Prostate gland (tissue), 2 donors: ENCODE measurements around the gene SLC31A1. TPM values are rescaled to one million over a fixed set of nuclear protein-coding genes. Genes with fewer than 3 reads are reported as not detected.

Source experiments
- DNase-seq: peaks from one replicate; pipeline ENCODE4 v3.0.0-alpha.2; 2019; ENCODE audit warnings: low spot score
- H3K27ac ChIP-seq, 2 donors: fragments of 200-600 bp; sonication (generic); 2 replicates each; pipeline ENCODE4 v1.5.1; 2017 to 2019
- H3K27me3 ChIP-seq: fragments of 200-600 bp; sonication (generic); replicated peaks from 2 replicates; pipeline ENCODE4 v1.5.1; 2019; ENCODE audit not compliant: insufficient read depth
- H3K36me3 ChIP-seq, 2 donors: fragments of 200-600 bp; sonication (generic); 1 replicate in 1 of 2; 2 replicates in 1 of 2; pipeline versions ENCODE4 v1.5.1 to v1.8.1; 2017 to 2019
- H3K4me1 ChIP-seq: fragments of 200-600 bp; sonication (generic); replicated peaks from 2 replicates; pipeline ENCODE4 v1.5.1; 2019
- H3K4me3 ChIP-seq, 2 donors: fragments of 200-600 bp; sonication (generic); 2 replicates each; pipeline ENCODE4 v1.5.1; 2017 to 2019
- H3K9me3 ChIP-seq: fragments of 200-600 bp; sonication (generic); 2 replicates; pipeline ENCODE4 v1.5.1; 2017
- CTCF ChIP-seq, 4 experiments: fragments of 200-600 bp in 2 of 4; fragments of 450-650 bp in 2 of 4; sonication (generic) in 2 of 4; IDR thresholded peaks; 1 replicate in 3 of 4; 2 replicates in 1 of 4; pipeline ENCODE4 v1.5.1; 2016 to 2019; ENCODE audit warnings: antibody characterized with exemption in 4 of 4, mild to moderate bottlenecking in 2 of 4, moderate library complexity in 2 of 4
- POLR2A ChIP-seq: fragments of 450-650 bp; IDR thresholded peaks from one replicate; pipeline ENCODE4 v1.6.1; 2016; ENCODE audit warnings: antibody characterized with exemption, mild to moderate bottlenecking
- POLR2AphosphoS5 ChIP-seq: sonication (generic); formaldehyde crosslinking; IDR thresholded peaks from one replicate; pipeline ENCODE4 v1.6.1; 2017; ENCODE audit warnings: antibody characterized with exemption
- WGBS: methylation state at CpG from one replicate; pipeline ENCODE4 v1.1.5; 2018; 5-methylcytosine and 5-hydroxymethylcytosine counted together
- intact Hi-C: fragments of 100-400 bp; cut with DNase I; formaldehyde crosslinking; loops from one replicate; pipeline ENCODE4 v1.14.2; 2022
- total RNA-seq, 2 donors: library from RNA; depleted of rRNA; stranded (reverse); fragments of >200 nt; gene quantifications; one replicate each; pipeline ENCODE4 v1.1.0, GENCODE V29; 2016

The SLC31A1 gene
- total RNA-seq, 2 donors from 2014 or later: 22.8 to 68.5 TPM

- H3K4me1 ChIP-seq: no peaks in the 10 kb centered on the region
- 89% methylated on average over 2 of the region's 2 CpGs for WGBS
- no peak for DNase-seq
- TF ChIP-seq POLR2A (no peak), POLR2AphosphoS5 (no peak), CTCF (IDR thresholded peaks at IDR 0.05) (no peak)
- H3K4me3 ChIP-seq: no peak overlapping the region
- no peaks in the 10 kb centered on the region for H3K9me3 ChIP-seq
- no peak overlapping the region for H3K27ac ChIP-seq
- intact Hi-C loops: loop anchor here (5.0 to 10.0 kb wide), 4 partner anchors 48 to 387 kb away; partner anchors contain the start of genes ALAD, FKBP15 and SLC31A1
- H3K27me3 ChIP-seq: no peaks in the 10 kb centered on the region
- H3K36me3 ChIP-seq: peaks cover 0 to 4% of the 10 kb centered on the region in 2 donors
These were observed 48.5 kb downstream of the SLC31A1 start for GRCh38 chr9:113269871-113270270.

GRCh38 chr9:113274474-113275156 lies 53.3 kb downstream of the SLC31A1 start:
- H3K27ac ChIP-seq: peak overlapping the region; percentile 85 to 95
- WGBS: under 1% methylated on average over 15 of the region's 15 CpGs
- H3K4me3 ChIP-seq: peak overlapping the region; percentile 51 to 56
- no peaks in the 10 kb centered on the region for H3K9me3 ChIP-seq
- H3K36me3 ChIP-seq: peaks cover 0 to 4% of the 10 kb centered on the region in 2 donors
- no peaks in the 10 kb centered on the region for H3K27me3 ChIP-seq
- no peaks in the 10 kb centered on the region for H3K4me1 ChIP-seq
- no peak for TF ChIP-seq POLR2AphosphoS5
- TF ChIP-seq CTCF (IDR thresholded peaks at IDR 0.05): peak; percentile 32 to 79 (median 74)
- DNase-seq: peak; percentile 30
- intact Hi-C loops: loop anchor here (5.0 to 10.0 kb wide), 4 partner anchors 52 to 383 kb away; partner anchors contain the start of genes ALAD, FKBP15 and SLC31A1

- Histone ChIP-seq H3K27ac (peak within 1 kb of the TSS; percentile 85 to 95), H3K4me1 (no peaks in the 10 kb centered on the region), H3K36me3 (peaks cover 0 to 4% of the 10 kb centered on the region in 2 donors), H3K27me3 (no peaks in the 10 kb centered on the region), H3K9me3 (no peaks in the 10 kb centered on the region), H3K4me3 (peak within 1 kb of the TSS; percentile 51 to 56)
- WGBS: under 1% methylated on average over 52 of the region's 63 CpGs
- intact Hi-C loops: loop anchor here (10.0 kb wide), 2 partner anchors 129 to 309 kb away; partner anchors contain the start of gene ALAD
- peak; percentile 99 for TF ChIP-seq POLR2AphosphoS5
- peak in 2 of 4 experiments; percentile 24 to 30 for TF ChIP-seq CTCF (IDR thresholded peaks at IDR 0.05)
- TF ChIP-seq POLR2A: peak; percentile 89
- peak; percentile 96 for DNase-seq
These were observed 54.1 kb downstream of the SLC31A1 start, which contains the start of the genes CDC26 and PRPF4 for GRCh38 chr9:113275157-113276131. CDC26 (minus strand) TSS chr9:113275572; CDS start chr9:113272507, 3,065 bp downstream. PRPF4 (plus strand) TSS chr9:113275658; CDS start chr9:113275744, 86 bp downstream.

- Histone ChIP-seq H3K36me3 (peaks cover 0 to 9% of the 10 kb centered on the region in 2 donors), H3K4me1 (no peaks in the 10 kb centered on the region), H3K27me3 (no peaks in the 10 kb centered on the region), H3K9me3 (no peaks in the 10 kb centered on the region), H3K4me3 (no peak overlapping the region), H3K27ac (no peak overlapping the region)
- 61% methylated on average over 4 of the region's 4 CpGs for WGBS
- intact Hi-C loops: loop anchor here (10.0 kb wide), 2 partner anchors 126 to 306 kb away; partner anchors contain the start of gene ALAD
- TF ChIP-seq POLR2A: no peak
- no peak for TF ChIP-seq POLR2AphosphoS5
- TF ChIP-seq CTCF (IDR thresholded peaks at IDR 0.05): no peak
- no peak for DNase-seq
These were observed 57.5 kb downstream of the SLC31A1 start for GRCh38 chr9:113278840-113279239.
